ENCODE data around the gene ACVRL1. TPM values are rescaled to one million over a fixed set of nuclear protein-coding genes. Genes with fewer than 3 reads are reported as not detected.
A peak's percentile ranks its signal among the peaks of the same experiment; 100 is the strongest.

Gene ACVRL1
- total RNA-seq, 1 experiment from 2014 or later, result not detected

DNA sequence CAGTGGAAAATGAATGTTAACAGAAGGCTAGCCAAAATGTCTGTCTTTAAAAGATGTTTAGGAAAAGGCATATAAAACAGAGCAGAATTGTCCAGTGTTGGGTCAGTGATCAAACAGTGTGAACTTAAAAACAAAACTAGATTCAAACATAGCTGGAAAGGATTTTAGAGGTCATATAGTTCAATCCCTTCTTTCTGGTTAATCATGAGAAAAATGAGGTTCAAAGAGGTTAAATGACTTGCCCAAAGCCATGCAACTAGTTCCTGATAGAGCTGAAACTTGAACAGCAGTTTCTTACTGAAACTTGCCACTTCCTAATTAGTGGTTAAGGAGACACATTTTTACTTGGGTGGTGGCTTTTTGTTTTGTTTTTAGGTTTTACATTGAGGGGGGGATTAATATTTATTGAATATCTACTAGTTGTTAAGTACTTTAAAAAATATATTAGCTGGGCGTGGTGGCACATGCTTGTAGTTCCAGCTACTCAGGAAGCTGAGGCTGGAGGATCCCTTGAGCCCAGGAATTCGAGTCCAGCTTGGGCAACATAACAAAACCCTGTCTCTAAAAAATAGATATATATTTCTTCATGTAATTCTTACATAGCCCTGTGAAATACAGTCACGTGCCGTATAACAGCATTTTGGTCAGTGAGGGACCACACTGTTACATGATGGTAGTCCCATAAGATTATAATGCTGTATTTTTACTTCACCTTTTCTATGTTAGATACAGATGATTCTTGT is 64.5 kb downstream of the ACVRL1 start:
- CTCF ChIA-PET, result interaction anchor here (0.6 to 2.0 kb wide), 10 partner anchors 9 to 1096 kb away, joined by 3 to 8 read pairs (median 4); no protein-coding TSS in a partner anchor
- POLR2A ChIA-PET, result interaction anchor here (1.1 to 3.8 kb wide), 5 partner anchors 12 to 53 kb away, joined by 3 to 39 read pairs (median 13); partner anchors contain the start of gene ACVR1B
- TF ChIP-seq, protein P1, sequence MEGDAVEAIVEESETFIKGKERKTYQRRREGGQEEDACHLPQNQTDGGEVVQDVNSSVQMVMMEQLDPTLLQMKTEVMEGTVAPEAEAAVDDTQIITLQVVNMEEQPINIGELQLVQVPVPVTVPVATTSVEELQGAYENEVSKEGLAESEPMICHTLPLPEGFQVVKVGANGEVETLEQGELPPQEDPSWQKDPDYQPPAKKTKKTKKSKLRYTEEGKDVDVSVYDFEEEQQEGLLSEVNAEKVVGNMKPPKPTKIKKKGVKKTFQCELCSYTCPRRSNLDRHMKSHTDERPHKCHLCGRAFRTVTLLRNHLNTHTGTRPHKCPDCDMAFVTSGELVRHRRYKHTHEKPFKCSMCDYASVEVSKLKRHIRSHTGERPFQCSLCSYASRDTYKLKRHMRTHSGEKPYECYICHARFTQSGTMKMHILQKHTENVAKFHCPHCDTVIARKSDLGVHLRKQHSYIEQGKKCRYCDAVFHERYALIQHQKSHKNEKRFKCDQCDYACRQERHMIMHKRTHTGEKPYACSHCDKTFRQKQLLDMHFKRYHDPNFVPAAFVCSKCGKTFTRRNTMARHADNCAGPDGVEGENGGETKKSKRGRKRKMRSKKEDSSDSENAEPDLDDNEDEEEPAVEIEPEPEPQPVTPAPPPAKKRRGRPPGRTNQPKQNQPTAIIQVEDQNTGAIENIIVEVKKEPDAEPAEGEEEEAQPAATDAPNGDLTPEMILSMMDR (IDR thresholded peaks at IDR 0.05; ENCODE audit: unreplicated experiment), result no peak
- DNase-seq (ENCODE audit: unreplicated experiment), result no peak
- H3K9me3 Mint-ChIP-seq (ENCODE audit: unreplicated experiment), result no peaks in the 10 kb centered on the region
- no peaks in the 10 kb centered on the region for H3K27me3 Mint-ChIP-seq (ENCODE audit: insufficient read depth, unreplicated experiment)
- H3K4me1 Mint-ChIP-seq (ENCODE audit: insufficient read depth, unreplicated experiment), result peaks cover 55% of the 10 kb centered on the region
- H3K36me3 Mint-ChIP-seq (ENCODE audit: insufficient read depth, unreplicated experiment), result peaks cover 12% of the 10 kb centered on the region
- H3K27ac Mint-ChIP-seq (ENCODE audit: low read depth, unreplicated experiment), result peak overlapping the region; percentile 99
- TSS peak; percentile 54 for BruUV-seq (replicated peaks)
- intact Hi-C loops (cut with micrococcal nuclease), result no loop called here
- H3K4me3 Mint-ChIP-seq (ENCODE audit: unreplicated experiment), result peak overlapping the region; percentile 65

GRCh38 chr12:51972422-51972812 is 65.1 kb downstream of the ACVRL1 start:
- intact Hi-C loops (cut with micrococcal nuclease), result no loop called here
- TF ChIP-seq, protein P1 (IDR thresholded peaks at IDR 0.05; ENCODE audit: unreplicated experiment), result no peak
- no peak for DNase-seq (ENCODE audit: unreplicated experiment)
- BruUV-seq (replicated peaks), result TSS peak; percentile 87
- ChIA-PET CTCF (interaction anchor here (0.5 to 1.9 kb wide), 9 partner anchors 9 to 1097 kb away, joined by 3 to 8 read pairs (median 3); no protein-coding TSS in a partner anchor), POLR2A (interaction anchor here (1.1 to 3.8 kb wide), 4 partner anchors 12 to 53 kb away, joined by 3 to 39 read pairs (median 23); partner anchors contain the start of gene ACVR1B)
- H3K4me1 Mint-ChIP-seq (ENCODE audit: insufficient read depth, unreplicated experiment), result peaks cover 55% of the 10 kb centered on the region
- no peak overlapping the region for H3K4me3 Mint-ChIP-seq (ENCODE audit: unreplicated experiment)
- H3K27me3 Mint-ChIP-seq (ENCODE audit: insufficient read depth, unreplicated experiment), result no peaks in the 10 kb centered on the region
- H3K36me3 Mint-ChIP-seq (ENCODE audit: insufficient read depth, unreplicated experiment), result peaks cover 17% of the 10 kb centered on the region
- H3K9me3 Mint-ChIP-seq (ENCODE audit: unreplicated experiment), result no peaks in the 10 kb centered on the region
- peak overlapping the region; percentile 99 for H3K27ac Mint-ChIP-seq (ENCODE audit: low read depth, unreplicated experiment)

DNA sequence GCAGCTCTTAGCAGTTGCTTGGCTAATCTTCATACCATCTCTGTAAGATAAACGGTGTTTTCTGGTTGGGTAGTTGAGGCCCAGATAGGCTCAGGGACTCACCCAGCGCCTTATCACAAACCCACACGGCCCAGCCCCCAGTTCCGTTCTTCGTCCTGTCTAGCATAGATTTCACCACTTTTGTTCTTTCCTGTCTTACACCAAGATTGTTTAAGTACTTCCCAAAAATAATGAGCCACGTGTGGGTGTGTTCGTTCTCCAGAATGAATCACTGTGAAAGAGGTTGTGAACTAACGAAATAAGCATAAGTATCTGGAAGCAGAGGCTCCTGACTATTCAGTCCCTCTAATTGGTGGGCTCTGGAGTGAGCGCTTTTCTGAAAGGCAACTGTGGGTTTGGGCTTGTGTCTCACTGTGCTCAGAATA is 65.6 kb downstream of the ACVRL1 start:
- peaks cover 55% of the 10 kb centered on the region for H3K4me1 Mint-ChIP-seq (ENCODE audit: insufficient read depth, unreplicated experiment)
- no TSS peak for BruUV-seq (replicated peaks)
- H3K9me3 Mint-ChIP-seq (ENCODE audit: unreplicated experiment), result no peaks in the 10 kb centered on the region
- TF ChIP-seq, protein P1 (IDR thresholded peaks at IDR 0.05; ENCODE audit: unreplicated experiment), result no peak
- POLR2A ChIA-PET, result interaction anchor here (0.7 to 3.8 kb wide), 5 partner anchors 10 to 52 kb away, joined by 3 to 39 read pairs (median 4); partner anchors contain the start of gene ACVR1B
- CTCF ChIA-PET, result interaction anchor here (0.5 to 1.9 kb wide), 6 partner anchors 8 to 1097 kb away, joined by 3 to 8 read pairs (median 4); no protein-coding TSS in a partner anchor
- DNase-seq (ENCODE audit: unreplicated experiment), result peak; percentile 88
- H3K36me3 Mint-ChIP-seq (ENCODE audit: insufficient read depth, unreplicated experiment), result peaks cover 22% of the 10 kb centered on the region
- intact Hi-C loops (cut with micrococcal nuclease), result no loop called here
- H3K27me3 Mint-ChIP-seq (ENCODE audit: insufficient read depth, unreplicated experiment), result no peaks in the 10 kb centered on the region
- peak overlapping the region; percentile 34 for H3K4me3 Mint-ChIP-seq (ENCODE audit: unreplicated experiment)
- peak overlapping the region; percentile 99 for H3K27ac Mint-ChIP-seq (ENCODE audit: low read depth, unreplicated experiment)

Other genes with a start within 250 kb of the ACVRL1 start
- not detected in 2 replicates for gene FIGNL2, start 58.8 kb upstream of the ACVRL1 start, total RNA-seq (2022)
- not detected in 2 replicates for gene ANKRD33, start 19.4 kb upstream of the ACVRL1 start, total RNA-seq (2022)
- gene ACVR1B, start 44.2 kb downstream of the ACVRL1 start, total RNA-seq (2022), result 14.7 and 16.1 TPM in 2 replicates
- gene TAMALIN, start 99.4 kb downstream of the ACVRL1 start, total RNA-seq (2022), result 0.39 TPM in 1 of 2 replicates, not detected in the other
- gene NR4A1, start 143.9 kb downstream of the ACVRL1 start, total RNA-seq (2022), result 0.69 and 2.9 TPM in 2 replicates
- gene ATG101, start 162.5 kb downstream of the ACVRL1 start, total RNA-seq (2022), result 64.2 and 66.9 TPM in 2 replicates
- not detected in 2 replicates for gene SMIM41, start 172.2 kb downstream of the ACVRL1 start, total RNA-seq (2022)